Activated T-cell treated with anti-CD3 and anti-CD28 coated beads, Interleukin-2, amount 50 U/mL, for 1 hour (primary cell): ENCODE results near the gene MRPS24.
A peak's percentile ranks its signal among the peaks of the same experiment; 100 is the strongest.
"Not testable (repeated sequence)": the region's sequence is repeated elsewhere in the genome, so short reads cannot be mapped to it uniquely, and the experiment has no call there.

Source experiments
- DNase-seq: peaks from one replicate; pipeline ENCODE4 v3.0.0-alpha.2; 2020

The MRPS24 gene

GRCh38 chr7:43869006-43869866 lies at the start of gene MRPS24:
Gene MRPS24, minus strand, starts transcription at chr7:43869517. Its CDS starts 22 bp downstream, at chr7:43869495.
- peak; percentile 96 for DNase-seq

DNA sequence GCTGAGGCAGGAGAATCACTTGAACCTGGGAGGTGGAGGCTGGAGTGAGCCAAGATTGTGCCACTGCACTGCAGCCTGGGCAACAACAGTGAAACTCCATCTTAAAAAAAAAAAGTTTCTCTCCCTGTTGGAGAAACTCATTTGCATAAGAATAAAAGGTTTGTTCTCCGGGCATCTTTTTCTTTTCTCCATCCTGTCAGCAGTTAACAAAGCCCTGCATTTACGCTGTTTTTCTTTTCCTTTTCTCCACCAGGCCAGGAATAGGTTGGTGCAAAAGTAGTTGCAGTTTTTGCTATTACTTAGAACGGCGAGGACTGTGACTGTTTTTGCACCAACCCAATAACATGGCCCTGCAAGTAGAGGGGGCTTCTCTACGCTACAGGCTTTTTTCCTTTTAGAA lies 46.6 kb upstream of the MRPS24 start:
- no peak for DNase-seq

DNA sequence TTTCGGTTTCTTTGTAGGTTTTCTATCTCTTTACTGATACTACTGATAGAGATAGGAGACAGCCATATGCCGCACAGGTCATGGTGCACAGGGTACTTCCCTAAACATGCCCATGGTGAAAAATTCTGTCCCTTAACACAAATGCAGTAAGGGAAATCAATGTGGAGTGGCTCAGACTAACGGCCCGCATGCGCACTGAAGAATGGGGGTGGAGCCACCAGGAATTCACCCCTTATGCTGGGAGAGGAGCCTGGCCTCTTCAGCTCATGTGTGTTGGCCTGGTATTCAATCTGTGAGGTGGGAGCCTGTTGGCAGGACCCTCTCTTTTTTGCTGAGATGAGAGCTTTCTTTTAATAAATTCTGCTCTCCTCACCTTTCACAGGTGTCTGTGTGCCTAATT lies 45.5 kb upstream of the MRPS24 start:
- DNase-seq = no peak

GRCh38 chr7:43906331-43907010 lies 37.2 kb upstream of the MRPS24 start, which contains the start of gene URGCP:
Gene URGCP, minus strand, starts transcription at chr7:43906596. Its CDS starts 21 bp downstream, at chr7:43906575.
- DNase-seq = peak; percentile 71

DNA sequence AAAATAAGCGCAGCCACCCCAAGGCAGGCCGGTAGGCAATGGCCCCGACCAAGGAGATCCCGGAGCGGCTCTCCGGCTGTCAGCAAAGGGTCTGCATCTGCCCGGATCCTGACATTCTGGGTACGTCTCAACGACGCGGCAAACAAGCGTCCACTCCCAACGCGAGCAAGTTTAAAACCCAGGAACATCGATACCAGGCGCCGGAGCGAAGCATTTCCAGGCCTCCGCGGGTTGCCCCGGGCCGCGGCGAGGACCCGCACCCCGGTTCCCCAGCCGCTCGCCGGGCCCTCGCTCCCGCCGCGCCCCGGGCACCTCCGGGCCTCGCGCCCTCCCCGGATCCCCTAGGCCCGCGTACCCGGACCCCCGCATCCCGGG lies 36.6 kb upstream of the MRPS24 start:
- peak; percentile 53 for DNase-seq

DNA sequence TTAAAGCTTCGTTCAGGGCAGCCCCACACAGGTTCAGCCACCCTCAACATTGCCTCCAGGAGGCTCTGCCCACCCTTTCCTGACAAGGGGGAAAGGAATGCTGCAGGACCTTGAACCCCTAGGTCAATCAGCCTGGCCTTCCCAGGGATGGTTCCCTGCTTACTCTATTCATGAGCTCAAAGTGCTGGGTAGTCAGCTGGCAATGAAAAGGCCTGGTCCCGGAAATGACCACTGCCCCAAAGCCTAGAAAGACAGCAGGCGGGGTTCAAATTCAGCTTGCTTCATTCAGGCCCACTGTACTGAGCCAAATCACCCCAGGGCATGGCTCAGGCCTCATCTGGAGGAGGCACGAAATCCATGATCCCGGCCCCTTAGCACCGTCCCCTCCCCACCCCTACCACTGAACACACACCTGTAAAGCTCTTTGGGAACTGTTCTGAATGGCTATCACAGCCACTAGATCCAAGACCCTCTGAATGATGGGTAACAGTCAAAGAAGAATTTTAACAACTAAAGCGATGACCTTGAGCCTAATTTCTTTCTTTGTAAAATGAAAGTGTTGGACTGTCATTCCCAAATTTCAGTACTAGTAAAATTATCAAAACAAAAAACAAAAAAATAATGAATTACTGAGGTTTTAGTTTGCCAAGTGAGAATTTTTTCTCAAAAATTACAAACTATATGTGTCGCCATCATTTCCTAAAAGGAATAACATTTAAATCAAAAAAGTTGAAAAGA lies 36.1 kb upstream of the MRPS24 start:
- DNase-seq = no peak

DNA sequence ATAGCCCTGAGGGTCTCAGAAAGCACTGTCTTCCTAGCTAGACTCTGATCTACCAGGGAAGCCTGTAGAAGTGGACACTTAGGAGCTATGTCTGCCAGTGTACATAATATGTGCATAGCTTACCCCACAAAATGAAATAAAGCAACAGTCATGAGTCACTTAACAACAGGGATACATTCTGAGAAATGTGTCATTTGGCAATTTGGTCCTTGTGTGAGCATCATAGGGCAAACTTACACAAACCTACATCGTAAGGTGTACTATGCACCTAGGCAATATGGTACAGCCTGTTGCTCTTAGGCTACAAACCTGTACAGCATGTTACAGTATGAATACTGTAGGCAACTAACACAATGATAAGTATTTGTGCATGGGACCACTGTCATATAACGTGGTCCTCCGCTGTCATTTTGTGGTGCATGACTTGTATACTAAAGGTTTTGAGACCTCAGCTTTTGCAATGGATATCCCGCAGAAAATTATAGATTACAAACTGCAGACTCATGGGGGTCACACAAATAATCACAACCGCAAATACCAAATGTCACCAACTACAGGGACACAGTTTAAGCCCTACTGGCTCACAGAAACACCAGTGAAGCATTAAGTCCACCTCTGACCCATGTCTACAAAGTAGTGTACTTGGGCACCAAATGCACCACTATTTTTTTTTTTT lies 35.4 kb upstream of the MRPS24 start:
- no peak for DNase-seq

GRCh38 chr7:43902542-43903054 lies 33.3 kb upstream of the MRPS24 start:
- no peak for DNase-seq

- not testable (repeated sequence) for DNase-seq
Measured at GRCh38 chr7:43898571-43898970, 29.3 kb upstream of the MRPS24 start.

- DNase-seq = no peak
Measured at GRCh38 chr7:43895847-43896415, 26.6 kb upstream of the MRPS24 start.

DNA sequence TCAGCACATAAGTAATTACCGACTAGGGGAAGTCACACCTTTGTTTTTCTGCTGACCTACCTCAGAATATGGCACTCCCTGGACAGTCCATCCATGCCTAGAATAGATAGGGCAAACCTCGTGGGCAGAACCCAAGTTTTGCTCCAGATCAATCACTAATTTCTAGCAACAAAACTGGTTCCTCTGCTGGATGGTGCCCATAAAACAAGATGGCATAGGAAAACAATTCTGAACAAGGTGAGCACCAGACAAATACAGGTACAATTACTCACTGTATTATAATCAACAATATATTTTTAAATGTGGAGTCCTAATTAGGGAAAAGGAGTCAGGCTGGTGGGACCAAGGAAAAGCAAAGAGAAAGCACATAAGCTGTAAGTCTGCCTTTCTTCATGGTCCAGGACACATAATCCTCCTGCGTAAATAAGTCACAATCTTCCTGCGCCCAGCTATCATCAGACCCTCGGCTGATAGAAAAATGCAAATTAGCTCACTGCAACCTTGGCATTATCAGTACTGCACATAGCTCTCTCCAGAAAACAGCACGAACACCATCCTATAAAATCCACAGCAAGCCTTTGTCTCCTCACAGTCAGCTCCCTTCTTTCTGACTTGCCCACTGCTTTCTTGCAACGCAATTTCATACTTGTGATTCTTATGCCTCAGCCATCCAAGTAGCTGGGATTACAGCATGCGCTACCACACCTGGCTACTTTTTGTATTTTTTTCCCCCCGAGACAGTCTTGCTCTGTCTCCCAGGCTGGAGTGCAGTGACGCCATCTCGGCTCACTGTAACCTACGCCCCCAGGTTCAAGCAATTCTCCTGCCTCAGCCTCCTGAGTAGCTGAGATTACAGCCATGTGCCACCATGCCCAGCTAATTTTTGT lies 22.0 kb upstream of the MRPS24 start:
- no peak for DNase-seq

DNA sequence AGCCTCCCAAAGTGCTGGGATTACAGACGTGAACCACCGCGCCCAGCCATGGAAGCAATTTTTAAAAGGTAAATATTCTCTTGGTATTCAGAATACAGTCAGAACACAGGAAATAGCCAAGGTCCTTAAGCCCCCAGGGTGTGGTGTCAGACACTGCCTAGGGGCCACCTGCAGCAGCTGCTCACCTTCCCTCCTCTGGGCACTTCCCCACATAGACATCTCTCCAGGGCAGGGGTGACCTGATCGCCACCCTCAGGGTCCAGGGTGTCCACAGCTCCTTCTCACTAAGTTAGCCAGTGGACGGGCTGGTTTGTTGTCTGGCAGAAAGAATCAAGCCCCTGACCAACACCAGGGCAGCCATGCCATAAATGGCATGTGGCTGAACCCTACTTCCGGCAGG lies 21.2 kb upstream of the MRPS24 start:
- DNase-seq = no peak

GRCh38 chr7:43888993-43889945 lies 20.0 kb upstream of the MRPS24 start:
- DNase-seq = no peak

- no peak for DNase-seq
Measured at GRCh38 chr7:43884617-43885016, 15.3 kb upstream of the MRPS24 start.

DNA sequence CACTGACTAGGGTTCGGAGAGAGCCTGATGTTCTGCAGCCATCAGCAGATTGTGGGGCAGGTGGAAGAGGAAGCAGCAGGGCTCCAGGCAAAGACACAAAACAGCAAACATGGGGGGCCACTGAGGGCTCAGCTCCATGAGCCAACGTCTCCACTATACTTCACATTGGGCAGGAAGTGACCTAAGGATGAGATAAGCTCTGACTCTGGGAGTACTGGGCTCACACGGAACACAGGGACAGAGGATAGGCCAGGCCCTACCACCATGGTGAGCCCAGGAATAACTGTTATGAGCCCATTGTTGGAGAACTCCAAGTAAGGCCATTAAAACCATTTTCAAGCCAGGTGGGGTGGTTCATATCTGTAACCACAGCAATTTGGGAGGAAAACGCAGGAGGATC lies 14.9 kb upstream of the MRPS24 start:
- DNase-seq = no peak

DNA sequence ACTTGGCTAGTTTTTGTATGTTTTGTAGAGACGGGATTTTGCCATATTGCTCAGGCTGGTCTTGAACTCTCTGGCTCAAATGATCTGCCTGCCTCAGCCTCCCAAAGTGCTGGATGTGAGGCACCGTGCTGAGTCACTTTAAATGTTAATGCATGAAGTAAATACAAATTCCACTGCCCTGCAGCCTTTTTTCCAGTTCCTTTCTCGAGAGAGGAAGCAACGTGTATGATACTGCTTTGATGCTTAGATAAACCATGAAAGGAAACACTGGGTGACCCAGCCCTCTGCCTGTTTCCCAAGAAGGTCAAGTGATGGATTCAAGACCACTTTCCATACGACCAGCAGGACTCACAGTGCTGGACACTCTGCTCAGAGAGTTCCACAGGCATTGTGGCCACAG lies 11.3 kb upstream of the MRPS24 start:
- no peak for DNase-seq

DNA sequence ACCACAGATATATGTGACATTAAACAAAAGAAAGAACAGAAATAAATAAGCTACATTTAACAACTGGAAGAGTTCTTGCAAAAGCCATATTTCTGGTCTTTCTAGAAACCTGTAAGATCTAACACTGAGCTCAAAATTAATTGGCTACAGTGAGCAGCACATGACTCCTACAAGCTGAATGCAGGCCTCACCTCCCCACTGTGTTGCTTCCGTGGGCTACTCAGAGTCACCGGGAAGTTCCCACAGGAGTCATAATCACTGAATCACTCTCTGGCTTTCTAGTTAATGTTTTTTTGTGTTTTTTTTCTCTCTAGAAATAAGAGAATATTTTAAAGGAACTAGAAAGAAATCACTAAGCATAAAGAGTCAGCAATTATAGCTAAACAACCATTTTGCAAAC lies 10.2 kb upstream of the MRPS24 start:
- no peak for DNase-seq

DNA sequence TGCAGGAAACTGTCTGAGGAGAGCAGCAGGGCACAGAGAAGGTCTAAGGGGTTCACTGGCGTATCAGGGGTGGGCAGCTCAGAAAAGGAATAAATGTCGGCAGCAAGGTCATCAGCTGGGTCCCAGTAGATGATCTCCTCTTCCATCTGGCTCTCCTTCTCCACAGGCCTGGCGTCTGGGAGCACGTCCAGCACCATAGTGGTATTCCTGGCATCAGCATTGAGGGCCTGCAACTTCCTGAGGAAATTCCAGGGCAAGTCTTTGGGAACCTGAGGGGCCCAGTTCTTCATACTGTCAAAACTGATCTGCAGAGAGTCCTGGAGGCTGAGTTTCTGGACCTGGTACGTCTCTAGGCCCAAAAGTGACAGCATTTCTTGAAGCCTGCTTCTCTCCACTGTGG lies 9.6 kb upstream of the MRPS24 start:
- DNase-seq = no peak

DNA sequence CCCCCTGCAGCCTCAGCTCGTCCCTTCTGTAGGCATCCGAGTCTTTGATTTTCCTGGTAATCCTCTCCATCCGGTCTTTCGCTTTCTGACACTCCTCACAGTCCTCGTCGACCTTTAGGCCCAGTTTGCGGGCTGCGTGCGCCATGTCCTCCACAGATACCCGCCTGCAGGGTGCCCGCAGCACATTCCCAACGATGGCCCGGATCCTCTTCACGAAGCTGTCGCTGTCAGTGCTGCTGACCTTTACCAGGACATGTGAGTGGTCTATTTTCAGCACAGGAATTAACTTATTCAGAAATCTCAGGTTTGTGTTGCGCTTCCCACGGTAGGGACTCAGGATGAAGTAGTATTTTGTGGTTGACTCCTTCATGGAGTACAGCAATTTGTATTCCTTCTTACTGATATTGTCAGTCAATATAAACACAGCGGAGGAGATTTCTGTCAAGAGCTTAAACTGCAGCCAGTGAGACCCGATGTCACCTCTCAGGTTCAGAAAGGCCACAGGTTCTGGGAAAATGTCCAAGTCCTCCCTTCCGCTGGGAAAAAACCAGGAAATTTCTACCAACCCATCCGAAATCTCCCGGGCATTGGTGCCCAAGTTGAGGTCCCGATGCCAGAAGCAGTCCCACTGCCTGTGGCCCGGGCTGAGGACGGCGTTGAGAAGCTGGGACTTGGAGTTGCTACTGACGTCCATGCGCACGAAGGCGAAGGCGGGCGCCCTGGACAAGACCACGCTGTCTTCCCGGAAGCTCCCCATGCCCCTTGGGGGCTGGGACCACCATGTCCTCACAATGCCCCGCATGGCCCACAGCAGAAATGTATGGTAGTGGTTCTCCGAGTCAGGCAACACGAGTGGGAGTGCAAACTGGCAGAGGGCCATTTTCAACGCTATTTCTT lies 8.9 kb upstream of the MRPS24 start:
- DNase-seq = no peak
